HG03097 (cell line): ENCODE results near the gene FER.
A peak's percentile ranks its signal among the peaks of the same experiment; 100 is the strongest.
"Not testable (repeated sequence)": the region's sequence is repeated elsewhere in the genome, so short reads cannot be mapped to it uniquely, and the experiment has no call there.

Experiments used
- ATAC-seq: cut with Tn5 transposase; IDR thresholded peaks from one replicate; pipeline ENCODE4 v1.9.1; 2021; ENCODE audit not compliant: unreplicated experiment, low FRiP score

The FER gene

GRCh38 chr5:108743846-108744245 is 3.9 kb upstream of the FER start:
- no peak for ATAC-seq

- no peak for ATAC-seq
Observed at GRCh38 chr5:108747111-108747773, 455 bp upstream of the FER start.

GRCh38 chr5:108748401-108749127 is 867 bp downstream of the FER start:
- peak; percentile 97 for ATAC-seq

GRCh38 chr5:108749128-108749861 is 1.6 kb downstream of the FER start:
- peak; percentile 27 for ATAC-seq

- ATAC-seq, result no peak
Observed at GRCh38 chr5:108753331-108753730, 5.6 kb downstream of the FER start.

GRCh38 chr5:108753877-108754276 is 6.2 kb downstream of the FER start:
- no peak for ATAC-seq

GRCh38 chr5:108760512-108760911 is 12.8 kb downstream of the FER start:
- ATAC-seq, result no peak

- no peak for ATAC-seq
Observed at GRCh38 chr5:108762660-108763059, 15.0 kb downstream of the FER start.

- ATAC-seq, result no peak
Observed at GRCh38 chr5:108763222-108763916, 15.7 kb downstream of the FER start.

GRCh38 chr5:108765647-108766046 is 17.9 kb downstream of the FER start:
- ATAC-seq, result no peak

- ATAC-seq, result not testable (repeated sequence)
Observed at GRCh38 chr5:108766916-108767315, 19.2 kb downstream of the FER start.

- ATAC-seq, result peak; percentile 56
Observed at GRCh38 chr5:108769352-108769751, 21.7 kb downstream of the FER start.

GRCh38 chr5:108772626-108773025 is 24.9 kb downstream of the FER start:
- no peak for ATAC-seq

- ATAC-seq, result no peak
Observed at GRCh38 chr5:108773330-108773729, 25.6 kb downstream of the FER start.

- ATAC-seq, result not testable (repeated sequence)
Observed at GRCh38 chr5:108774079-108774478, 26.4 kb downstream of the FER start.

- ATAC-seq, result not testable (repeated sequence)
Observed at GRCh38 chr5:108777582-108777981, 29.9 kb downstream of the FER start.

GRCh38 chr5:108784577-108784976 is 36.9 kb downstream of the FER start:
- not testable (repeated sequence) for ATAC-seq

- ATAC-seq, result no peak
Observed at GRCh38 chr5:108786806-108787483, 39.2 kb downstream of the FER start.

- ATAC-seq, result no peak
Observed at GRCh38 chr5:108788142-108788541, 40.4 kb downstream of the FER start.

- no peak for ATAC-seq
Observed at GRCh38 chr5:108793207-108793606, 45.5 kb downstream of the FER start.
